HG03025 (cell line): Measurements from ENCODE around the gene CCSER2.
A peak's percentile ranks its signal among the peaks of the same experiment; 100 is the strongest.
"Not testable (repeated sequence)": the region's sequence is repeated elsewhere in the genome, so short reads cannot be mapped to it uniquely, and the experiment has no call there.

ENCODE experiments used
- ATAC-seq: cut with Tn5 transposase; IDR thresholded peaks from one replicate; pipeline ENCODE4 v1.9.1; 2021; ENCODE audit warnings: mild to moderate bottlenecking, moderate library complexity; ENCODE audit not compliant: unreplicated experiment, low FRiP score

CCSER2 gene

GRCh38 chr10:84312816-84313215, 15.6 kb upstream of the CCSER2 start:
- ATAC-seq: no peak

GRCh38 chr10:84314275-84314674, 14.1 kb upstream of the CCSER2 start:
- ATAC-seq: no peak

- ATAC-seq: no peak
These were observed 11.2 kb upstream of the CCSER2 start for GRCh38 chr10:84317174-84317573.

GRCh38 chr10:84321902-84322301, 6.5 kb upstream of the CCSER2 start:
- no peak for ATAC-seq

- ATAC-seq: not testable (repeated sequence)
These were observed 4.8 kb upstream of the CCSER2 start for GRCh38 chr10:84323566-84323965.

- ATAC-seq: not testable (repeated sequence)
These were observed 1.4 kb upstream of the CCSER2 start for GRCh38 chr10:84326995-84327394.

- ATAC-seq: no peak
These were observed 815 bp downstream of the CCSER2 start for GRCh38 chr10:84329196-84329611.

GRCh38 chr10:84329986-84330651, 1.7 kb downstream of the CCSER2 start:
- peak; percentile 40 for ATAC-seq

GRCh38 chr10:84331091-84331490, 2.7 kb downstream of the CCSER2 start:
- ATAC-seq: no peak

GRCh38 chr10:84333864-84334451, 5.6 kb downstream of the CCSER2 start:
- ATAC-seq: peak; percentile 34

- no peak for ATAC-seq
These were observed 6.4 kb downstream of the CCSER2 start for GRCh38 chr10:84334811-84335210.

GRCh38 chr10:84335516-84335915, 7.1 kb downstream of the CCSER2 start:
- ATAC-seq: no peak

GRCh38 chr10:84336406-84337090, 8.2 kb downstream of the CCSER2 start:
- no peak for ATAC-seq

- no peak for ATAC-seq
These were observed 8.8 kb downstream of the CCSER2 start for GRCh38 chr10:84337199-84337598.

- no peak for ATAC-seq
These were observed 10.6 kb downstream of the CCSER2 start for GRCh38 chr10:84339025-84339424.

- no peak for ATAC-seq
These were observed 11.8 kb downstream of the CCSER2 start for GRCh38 chr10:84340187-84340586.

- no peak for ATAC-seq
These were observed 12.5 kb downstream of the CCSER2 start for GRCh38 chr10:84340632-84341537.

- ATAC-seq: no peak
These were observed 13.1 kb downstream of the CCSER2 start for GRCh38 chr10:84341538-84341856.

GRCh38 chr10:84341983-84342382, 13.6 kb downstream of the CCSER2 start:
- no peak for ATAC-seq

GRCh38 chr10:84342584-84342983, 14.2 kb downstream of the CCSER2 start:
- no peak for ATAC-seq

GRCh38 chr10:84343831-84344230, 15.4 kb downstream of the CCSER2 start:
- ATAC-seq: no peak
